GM21723 (cell line): ENCODE results near the gene ANXA8.
"Not testable (repeated sequence)": the region's sequence is repeated elsewhere in the genome, so short reads cannot be mapped to it uniquely, and the experiment has no call there.

Experiments
- ATAC-seq: cut with Tn5 transposase; IDR thresholded peaks from one replicate; pipeline ENCODE4 v1.9.1; 2021; ENCODE audit warnings: mild to moderate bottlenecking, moderate library complexity; ENCODE audit not compliant: unreplicated experiment

The ANXA8 gene, protein sequence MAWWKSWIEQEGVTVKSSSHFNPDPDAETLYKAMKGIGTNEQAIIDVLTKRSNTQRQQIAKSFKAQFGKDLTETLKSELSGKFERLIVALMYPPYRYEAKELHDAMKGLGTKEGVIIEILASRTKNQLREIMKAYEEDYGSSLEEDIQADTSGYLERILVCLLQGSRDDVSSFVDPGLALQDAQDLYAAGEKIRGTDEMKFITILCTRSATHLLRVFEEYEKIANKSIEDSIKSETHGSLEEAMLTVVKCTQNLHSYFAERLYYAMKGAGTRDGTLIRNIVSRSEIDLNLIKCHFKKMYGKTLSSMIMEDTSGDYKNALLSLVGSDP

DNA sequence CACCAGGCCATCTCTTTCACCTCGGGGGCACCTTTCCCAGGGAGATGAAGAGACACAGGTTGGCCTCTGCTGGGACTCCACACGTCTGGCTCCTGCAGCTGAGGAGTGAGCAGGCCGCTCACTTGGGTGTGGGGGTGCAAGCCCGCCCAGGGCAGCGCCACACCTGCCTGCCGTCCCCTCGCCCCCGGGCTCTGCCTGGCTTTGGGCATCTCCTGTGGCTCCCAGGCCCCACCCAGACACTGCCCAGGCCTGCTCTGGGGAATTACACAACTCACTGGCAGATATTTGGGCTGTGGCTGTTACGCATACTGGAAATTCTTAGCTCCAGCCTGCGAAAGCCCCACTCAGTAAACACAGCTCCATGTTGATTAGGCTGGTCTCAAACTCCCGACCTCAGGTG is at the start of gene ANXA8:
Gene ANXA8 (minus strand): TSS at position 193 of the 400 bp plus-strand sequence. CDS start 182 bp downstream, at position 11.
- not testable (repeated sequence) for ATAC-seq

DNA sequence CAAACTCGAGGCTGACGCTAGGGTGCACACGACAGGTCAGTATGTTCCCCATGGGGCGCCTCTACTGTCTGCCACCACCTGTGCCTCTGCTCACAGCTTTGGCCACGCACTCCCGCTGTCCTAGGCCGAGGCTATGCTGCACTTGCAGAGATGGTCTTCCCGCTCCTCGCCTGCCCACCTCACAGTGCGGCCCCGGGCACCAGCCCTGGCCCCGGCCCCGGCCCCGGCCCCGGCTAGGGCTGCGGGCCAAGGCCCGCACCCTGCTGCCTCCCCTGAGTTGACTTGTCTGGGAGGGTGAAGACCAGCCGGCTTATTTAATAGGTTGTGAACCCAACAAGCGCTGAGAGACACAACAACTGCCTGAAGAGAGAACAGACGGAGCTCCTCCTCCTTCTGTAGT is 39.6 kb upstream of the ANXA8 start, which contains the start of gene AGAP9:
Gene AGAP9 (minus strand): TSS at position 164 of the 400 bp plus-strand sequence. CDS start 112 bp downstream, at position 52.
- not testable (repeated sequence) for ATAC-seq

DNA sequence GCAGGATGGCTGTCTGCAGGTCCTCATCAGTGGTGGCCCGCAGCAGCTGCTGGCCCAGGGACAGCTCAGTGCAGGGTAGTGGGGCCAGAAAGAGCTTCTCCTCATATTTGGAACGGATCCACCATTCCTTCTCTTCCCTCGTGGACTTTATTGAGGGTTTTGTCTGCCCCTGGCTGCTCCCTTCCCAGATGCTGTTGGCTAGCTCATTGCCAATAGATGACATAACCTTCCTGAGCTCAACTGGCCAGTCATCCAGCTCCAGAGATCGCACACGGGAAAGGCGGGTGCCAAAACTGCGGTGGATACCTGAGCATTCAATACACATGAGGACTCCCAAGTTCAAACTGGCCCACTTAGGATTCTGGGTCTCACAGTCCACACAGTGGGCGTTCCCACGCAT is 18.4 kb upstream of the ANXA8 start:
- not testable (repeated sequence) for ATAC-seq

DNA sequence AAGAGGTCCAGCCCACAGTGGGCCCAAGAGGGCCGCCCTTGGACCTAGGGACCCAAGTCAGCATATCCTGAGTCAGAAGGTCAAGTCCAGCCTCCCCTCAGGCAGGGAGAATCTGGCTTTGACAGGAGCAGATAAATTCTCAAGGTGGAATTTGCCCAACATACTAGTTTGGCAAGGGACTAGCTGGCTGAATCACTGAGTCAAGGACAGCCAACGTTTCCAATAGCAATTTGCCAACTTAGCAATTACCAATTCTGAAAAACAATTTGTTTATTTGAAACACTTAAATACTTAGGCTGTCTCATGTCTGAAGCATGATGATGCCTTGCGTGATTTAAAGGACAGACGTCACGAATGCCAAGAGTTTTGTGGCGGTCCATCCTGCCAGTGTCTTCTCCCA is 10.3 kb upstream of the ANXA8 start:
- not testable (repeated sequence) for ATAC-seq

DNA sequence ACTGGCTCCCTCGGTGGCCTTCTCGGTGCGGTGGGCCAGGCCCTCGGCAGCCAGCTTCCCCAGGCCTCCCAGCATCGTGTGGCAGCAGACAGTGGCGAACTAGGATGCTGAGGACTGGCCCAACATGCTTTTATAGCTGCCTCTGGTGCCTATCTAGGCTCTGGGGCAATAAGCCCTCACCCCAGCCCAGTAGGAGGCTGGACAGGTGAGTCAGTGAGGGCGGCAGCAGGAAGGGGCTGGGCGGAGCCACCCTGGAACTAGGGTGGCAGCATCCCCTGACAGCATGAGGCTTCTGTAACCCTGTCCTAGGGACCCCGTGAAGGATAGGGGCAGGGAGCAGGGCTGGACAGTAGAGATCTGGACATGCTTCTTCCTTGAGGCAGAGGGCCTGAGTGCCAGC is 7.7 kb upstream of the ANXA8 start, which contains the start of gene FAM25G:
Gene FAM25G (minus strand): TSS at position 101 of the 400 bp plus-strand sequence. CDS start 26 bp downstream, at position 75.
- ATAC-seq: not testable (repeated sequence)

DNA sequence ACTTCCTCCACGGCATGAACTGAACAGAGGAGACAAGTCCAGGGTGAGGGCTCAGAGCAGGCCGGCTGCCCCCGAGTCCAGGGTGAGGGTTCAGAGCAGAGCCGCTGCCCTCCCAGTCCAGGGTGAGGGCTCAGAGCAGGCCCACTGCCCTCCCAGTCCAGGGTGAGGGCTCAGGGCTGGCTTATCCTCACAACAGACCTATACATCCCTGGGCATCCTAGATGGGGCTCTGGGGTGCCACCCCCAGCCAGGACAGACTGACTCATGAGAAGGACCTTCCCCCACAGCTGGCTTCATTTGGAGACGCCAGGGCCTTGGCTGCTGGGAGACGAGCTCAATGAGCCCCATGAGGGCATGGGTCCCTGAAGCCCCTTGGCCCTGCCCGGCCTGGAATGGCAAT is 5.7 kb upstream of the ANXA8 start:
- ATAC-seq: not testable (repeated sequence)

DNA sequence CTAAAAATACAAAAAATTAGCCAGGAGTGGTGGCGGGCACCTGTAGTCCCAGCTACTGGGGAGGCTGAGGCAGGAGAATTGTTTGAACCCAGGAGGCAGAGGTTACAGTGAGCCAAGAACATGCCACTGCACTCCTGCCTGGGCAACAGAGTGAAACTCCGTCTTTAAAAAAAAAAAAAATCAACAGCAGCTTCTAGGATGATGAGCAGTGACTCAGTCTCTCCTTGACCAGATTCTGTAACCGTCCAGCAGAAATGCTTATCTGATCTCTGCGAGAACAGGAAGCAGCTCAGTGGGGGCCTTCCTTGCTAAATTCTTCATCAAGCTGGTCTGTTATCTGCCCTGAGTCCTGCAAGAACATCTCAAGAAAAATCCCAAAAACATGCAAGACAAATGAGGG is 2.0 kb upstream of the ANXA8 start:
- not testable (repeated sequence) for ATAC-seq

DNA sequence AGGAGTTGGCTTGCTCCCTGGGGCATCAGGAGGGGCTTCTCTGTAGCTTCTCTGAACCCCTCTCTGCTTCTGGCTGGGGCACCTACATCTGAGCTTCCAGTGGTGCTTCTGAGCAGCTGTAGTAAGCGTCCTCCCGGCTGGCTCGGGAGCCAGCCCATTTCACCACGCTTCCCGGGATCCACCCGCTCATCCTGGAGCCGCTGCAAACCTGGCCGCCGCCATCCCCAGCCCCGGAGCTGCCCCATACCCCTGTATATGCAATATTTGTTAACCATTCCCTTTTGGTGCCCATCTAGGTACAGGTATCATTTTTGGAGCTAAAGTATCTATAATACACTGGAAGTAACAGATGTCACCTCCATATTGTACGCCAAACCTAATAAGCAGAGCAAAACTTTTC is 871 bp upstream of the ANXA8 start:
- not testable (repeated sequence) for ATAC-seq

DNA sequence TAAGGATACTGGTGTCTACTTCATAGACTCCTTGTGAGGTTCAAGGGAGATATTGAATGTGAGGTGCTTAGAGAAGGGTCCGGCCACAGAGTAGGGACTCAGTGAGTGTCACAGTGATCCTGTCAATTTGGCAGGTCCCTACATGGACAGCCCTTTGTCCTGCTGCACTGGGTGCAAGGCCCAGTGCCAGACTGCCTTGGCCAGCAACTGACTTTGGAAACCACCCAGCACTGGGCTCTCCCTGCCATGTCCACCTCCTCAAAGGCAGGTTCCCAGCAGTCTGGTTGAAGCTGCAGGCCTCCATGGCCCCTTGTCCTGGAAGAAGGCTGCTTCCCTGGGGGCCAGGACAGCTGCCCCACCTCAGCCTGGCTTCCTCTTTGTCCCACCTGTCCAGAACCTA is 1.5 kb downstream of the ANXA8 start:
- not testable (repeated sequence) for ATAC-seq

DNA sequence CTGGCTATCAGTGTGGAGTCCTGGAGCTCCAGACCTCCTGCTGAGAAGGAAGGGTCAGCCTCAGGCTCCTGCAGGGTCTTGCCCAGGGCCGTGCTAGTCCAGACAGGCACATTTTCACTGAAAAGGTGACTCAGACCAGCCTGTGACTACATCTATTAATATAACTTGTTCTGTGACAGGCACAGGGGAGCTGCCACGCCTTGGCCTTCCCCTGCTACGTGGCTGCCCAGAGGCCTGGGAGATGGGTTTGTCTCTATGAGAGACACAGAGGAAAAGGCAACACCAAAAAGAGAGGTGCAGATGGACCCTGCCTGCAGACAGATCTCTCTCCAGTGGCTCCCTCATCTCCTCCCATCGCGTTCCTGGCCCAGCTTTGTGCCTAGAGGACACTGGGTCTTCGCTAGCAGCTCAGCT is 2.1 kb downstream of the ANXA8 start:
- not testable (repeated sequence) for ATAC-seq

DNA sequence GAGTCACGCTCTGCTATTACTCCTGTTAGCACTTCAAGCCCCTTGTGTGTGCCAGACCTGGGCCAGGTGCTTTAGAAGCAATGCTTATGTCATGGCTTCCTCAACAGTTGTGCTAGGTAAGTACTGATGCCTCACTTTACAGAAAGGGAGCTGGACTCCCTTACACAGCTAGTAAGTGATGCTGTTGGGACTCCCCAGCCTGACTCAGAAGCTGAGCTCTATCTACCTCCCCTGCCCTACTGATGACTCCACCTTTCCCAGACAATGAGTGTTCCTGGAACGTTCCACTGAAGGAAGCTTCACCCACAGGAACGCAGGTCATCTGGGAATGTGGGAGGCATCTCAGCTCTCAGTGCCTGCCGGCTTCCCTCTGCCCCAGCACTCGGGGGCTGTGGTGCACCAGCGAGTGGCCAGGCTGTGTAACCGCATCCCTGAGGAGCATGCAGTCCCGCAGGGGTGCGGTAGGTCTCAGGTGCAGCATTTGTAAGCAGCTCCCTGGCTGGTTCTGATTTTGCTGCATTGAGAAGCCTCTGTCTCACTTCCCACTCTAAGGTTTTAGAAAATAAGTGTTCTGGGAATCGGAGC is 2.6 kb downstream of the ANXA8 start:
- ATAC-seq: not testable (repeated sequence)

DNA sequence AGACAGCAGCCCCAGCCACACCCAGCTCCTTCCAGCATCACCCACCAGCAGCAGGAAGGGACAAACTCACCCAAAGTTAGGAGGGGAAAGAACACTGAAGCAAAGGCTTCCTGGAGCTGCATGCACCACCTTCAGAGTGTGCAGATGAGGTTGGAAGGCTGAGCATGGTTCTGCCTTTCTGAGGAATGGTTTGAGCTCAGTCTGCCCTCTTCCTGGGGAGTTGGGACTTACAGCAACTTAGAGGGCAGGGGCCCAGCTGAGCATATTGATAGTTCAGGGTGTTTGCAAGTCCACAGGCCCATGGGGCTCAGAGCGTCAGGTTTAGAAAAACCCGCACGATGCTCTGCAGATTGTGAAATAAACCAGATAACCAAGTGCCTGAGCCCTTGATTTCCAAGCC is 3.8 kb downstream of the ANXA8 start:
- not testable (repeated sequence) for ATAC-seq

DNA sequence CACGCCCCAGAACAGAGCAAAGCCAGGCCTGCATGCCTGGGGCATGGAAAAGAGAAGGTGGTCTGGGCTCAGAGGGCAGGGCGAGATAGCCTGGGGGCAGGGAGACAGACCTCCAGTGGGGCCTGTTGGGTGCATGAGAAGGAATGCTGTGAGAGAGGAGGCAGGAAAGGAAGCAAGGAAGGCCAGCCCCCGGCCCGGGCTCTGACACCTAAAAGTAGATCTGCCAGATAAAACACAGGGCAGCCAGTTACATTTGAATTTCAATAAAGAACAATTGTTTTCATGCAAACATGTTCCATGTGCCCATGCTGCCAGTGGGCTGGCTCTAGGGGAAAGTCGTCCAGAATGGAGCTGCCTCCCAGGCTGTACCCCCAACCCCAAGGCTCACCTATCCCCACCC is 5.8 kb downstream of the ANXA8 start:
- ATAC-seq: not testable (repeated sequence)

DNA sequence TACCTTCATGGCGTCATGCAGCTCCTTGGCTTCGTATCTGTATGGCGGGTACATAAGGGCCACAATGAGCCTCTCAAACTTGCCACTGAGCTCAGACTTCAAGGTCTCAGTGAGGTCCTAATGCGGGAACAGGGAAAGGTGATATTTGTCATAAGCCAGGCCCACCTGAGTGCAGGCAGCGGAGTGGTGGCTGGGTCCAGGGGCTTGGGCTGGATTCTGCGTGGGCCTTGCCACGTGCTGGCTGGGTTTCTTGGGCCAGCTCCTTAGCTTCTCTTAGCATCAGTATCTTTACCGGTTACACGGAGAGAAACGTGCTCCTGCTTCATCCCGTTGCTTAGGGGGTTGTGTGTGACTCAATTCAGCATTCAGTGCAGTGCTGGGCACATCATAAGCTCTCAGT is 6.8 kb downstream of the ANXA8 start:
- ATAC-seq: not testable (repeated sequence)

DNA sequence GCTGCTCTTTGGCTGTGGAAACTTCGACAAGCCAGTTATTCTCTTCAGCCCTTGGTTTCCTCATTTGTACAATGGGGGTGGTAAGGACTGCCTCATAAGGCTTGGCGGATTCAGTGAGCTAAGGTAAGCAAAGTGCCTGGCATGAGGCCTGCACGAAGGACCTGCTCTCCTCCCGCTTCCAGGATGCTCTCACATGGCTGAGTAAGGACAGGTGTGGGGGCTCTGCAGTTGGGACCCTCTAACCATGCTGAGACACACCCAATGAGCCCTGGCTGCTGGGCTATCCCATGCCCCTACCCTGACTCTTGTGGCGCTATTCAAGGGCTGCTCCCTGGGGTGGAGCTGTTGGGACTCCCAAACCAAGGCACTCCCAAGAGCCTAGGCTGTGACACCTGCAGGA is 8.8 kb downstream of the ANXA8 start:
- not testable (repeated sequence) for ATAC-seq

DNA sequence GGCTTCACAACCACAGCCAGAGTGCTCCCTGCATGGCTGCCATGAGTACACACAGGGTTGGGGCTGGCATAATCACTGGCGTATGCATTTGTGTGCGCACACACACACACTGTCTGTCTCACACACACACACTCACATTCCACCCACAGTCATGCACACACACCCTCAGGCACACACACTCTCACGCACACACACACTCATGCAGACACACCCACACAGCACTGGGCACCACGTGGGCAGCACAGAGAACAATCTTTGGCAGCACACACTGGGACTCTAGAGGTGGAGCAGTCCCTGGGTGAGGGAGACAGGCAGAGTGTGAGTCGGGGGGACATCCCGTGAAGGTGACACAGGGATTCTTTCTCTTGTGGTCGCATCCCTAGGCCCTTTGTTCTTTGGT is 10.4 kb downstream of the ANXA8 start:
- ATAC-seq: not testable (repeated sequence)

DNA sequence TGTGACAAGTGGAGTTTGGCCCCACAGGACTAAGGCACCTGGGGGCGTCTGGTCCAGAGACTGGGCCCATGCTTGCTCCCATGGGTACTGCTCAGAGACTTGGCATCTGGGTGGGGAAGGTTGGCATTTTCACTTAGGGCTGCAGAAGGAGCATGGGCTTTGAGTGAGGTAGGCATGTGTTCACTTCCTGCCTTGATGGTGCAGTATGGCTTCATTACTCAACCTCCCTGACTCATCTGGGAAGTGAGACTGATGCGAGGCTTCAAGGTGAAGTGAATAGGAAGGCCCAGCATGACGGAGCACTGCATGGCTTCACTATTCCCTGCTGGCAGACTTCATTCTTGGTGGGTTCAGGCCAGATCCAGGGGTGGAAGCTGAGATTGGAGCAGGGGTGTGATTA is 11.3 kb downstream of the ANXA8 start:
- not testable (repeated sequence) for ATAC-seq

DNA sequence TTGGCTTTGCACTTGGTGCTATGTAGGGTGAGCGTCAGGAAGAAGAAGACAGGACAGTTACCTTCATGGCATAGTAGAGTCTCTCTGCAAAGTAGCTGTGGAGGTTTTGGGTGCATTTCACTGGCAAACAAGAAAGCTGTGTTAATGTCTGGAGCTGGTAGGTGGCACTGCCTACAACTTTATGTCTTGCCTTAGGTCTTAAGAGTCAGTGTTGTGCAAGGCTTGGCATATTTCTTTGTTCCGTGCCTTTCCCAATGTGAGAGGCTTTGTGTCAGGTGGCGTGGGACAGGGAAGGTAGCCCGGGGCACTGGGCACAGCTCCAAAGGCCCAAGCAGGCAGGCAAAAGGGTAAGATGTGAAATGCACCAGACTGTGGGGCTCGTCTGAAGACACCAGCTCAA is 11.8 kb downstream of the ANXA8 start:
- not testable (repeated sequence) for ATAC-seq

DNA sequence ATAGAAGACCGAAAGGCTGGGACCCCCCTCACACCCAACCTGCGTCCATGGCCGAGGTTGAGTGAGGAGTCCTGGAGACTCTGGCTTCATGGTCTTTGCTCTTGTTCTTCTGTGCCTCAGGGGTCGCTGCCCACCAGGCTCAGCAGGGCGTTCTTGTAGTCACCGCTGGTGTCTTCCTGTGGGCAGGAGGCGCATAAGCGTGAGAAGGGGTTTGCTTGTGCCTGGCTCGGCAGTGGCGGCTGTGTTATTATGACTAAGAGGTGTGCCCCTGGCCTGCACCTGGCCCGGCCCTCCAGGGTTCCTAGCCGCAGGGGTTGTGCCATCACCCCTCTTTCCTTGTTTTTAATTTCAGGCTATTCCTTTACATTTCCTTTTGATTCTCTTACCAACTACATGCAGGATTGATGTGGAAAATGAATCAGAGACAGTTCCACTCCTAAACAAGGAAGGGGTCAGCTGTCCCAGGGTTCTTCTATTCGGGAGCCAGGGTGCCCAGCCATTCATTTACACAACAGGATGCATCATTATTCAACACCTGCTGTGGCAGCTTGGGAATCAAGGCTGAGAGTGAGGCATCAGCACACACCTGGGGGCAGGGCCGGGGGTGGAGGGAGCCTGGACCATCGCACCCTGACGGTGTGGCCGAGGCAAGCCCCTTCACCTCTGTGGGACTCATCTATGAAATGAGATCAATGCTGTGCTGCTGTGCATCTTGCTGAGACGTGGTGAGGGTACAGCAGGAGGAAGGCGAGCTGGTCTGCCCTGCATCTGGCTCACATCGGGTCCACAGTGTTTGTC is 15.0 kb downstream of the ANXA8 start:
- not testable (repeated sequence) for ATAC-seq

DNA sequence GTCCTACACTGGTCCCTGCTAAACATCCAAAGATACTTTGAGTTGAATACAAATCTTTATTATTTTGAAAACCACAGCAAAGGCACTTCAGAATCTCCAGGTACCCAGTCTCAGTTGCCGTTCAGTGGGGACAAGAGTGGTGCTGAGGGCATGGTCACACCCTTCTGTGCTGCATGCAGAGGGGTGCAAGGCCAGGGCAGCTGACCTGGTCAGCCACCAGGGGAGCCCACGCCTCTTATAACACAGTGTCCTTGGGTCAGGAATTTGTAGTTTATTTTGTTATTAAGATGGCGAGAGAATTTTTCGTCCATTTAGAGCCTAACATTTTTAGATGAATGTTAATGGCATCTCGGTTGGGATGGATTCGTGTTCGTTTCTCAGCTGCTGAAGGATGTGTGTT is 16.0 kb downstream of the ANXA8 start:
- not testable (repeated sequence) for ATAC-seq

DNA sequence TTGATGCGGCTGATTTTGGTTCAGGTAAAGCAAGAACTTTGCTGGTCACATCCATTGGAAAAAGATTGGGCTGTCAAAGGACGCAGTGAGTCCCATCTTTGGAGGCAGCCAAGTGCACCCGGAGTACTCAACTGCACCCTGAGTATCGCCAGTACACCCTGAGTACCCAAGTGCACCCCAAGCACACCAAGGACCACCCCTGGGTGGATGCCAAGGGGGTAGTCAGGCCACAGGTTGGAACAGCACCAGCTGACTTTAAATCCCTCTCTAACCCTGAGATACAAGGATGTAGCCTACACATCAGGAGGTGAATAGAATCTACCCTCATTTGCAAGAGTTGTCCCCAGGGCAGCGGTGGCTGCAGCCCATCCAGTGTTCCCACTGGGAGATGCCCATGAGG is 16.5 kb downstream of the ANXA8 start:
- ATAC-seq: not testable (repeated sequence)
